Measurements from ENCODE around the gene SH3PXD2B.

DNA sequence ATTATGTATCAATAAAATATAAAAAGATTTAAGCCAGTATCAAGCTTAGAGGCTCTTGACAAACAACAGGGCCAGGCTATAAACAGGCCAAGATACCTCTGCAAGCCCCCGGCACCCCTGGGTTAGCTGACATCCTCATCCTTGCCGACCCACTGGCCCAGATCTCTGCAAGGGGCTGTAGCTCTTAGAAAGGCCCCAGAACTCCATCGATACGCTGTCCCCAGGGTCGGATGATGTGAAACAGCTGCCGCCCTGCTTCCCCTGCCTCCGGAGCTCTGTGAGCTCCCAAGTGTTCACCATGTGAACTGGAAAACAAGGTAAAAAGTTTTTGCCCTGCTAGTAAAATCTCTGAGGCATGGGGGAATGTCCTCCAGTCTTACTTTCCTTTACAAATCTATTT is 20.1 kb downstream of the SH3PXD2B start:
- TF ChIP-seq, protein P1, sequence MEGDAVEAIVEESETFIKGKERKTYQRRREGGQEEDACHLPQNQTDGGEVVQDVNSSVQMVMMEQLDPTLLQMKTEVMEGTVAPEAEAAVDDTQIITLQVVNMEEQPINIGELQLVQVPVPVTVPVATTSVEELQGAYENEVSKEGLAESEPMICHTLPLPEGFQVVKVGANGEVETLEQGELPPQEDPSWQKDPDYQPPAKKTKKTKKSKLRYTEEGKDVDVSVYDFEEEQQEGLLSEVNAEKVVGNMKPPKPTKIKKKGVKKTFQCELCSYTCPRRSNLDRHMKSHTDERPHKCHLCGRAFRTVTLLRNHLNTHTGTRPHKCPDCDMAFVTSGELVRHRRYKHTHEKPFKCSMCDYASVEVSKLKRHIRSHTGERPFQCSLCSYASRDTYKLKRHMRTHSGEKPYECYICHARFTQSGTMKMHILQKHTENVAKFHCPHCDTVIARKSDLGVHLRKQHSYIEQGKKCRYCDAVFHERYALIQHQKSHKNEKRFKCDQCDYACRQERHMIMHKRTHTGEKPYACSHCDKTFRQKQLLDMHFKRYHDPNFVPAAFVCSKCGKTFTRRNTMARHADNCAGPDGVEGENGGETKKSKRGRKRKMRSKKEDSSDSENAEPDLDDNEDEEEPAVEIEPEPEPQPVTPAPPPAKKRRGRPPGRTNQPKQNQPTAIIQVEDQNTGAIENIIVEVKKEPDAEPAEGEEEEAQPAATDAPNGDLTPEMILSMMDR (IDR thresholded peaks at IDR 0.05) = no peak
- TF ChIP-seq POLR2A (IDR thresholded peaks at IDR 0.05) = no peak

Measured in right lobe of liver (tissue), 4 donors.